Omental fat pad (tissue), 4 donors: ENCODE results near the gene PLPPR3. TPM values are rescaled to one million over a fixed set of nuclear protein-coding genes. Genes with fewer than 3 reads are reported as not detected.

ENCODE experiments used
- ATAC-seq: fragments of 150-250 bp; one replicate; pipeline ENCODE4 v1.9.1; 2016; ENCODE audit warnings: mild to moderate bottlenecking, moderate library complexity; ENCODE audit not compliant: low FRiP score
- DNase-seq: peaks from one replicate; pipeline ENCODE4 v3.0.0-alpha.2; 2019; ENCODE audit warnings: low spot score
- total RNA-seq, 4 donors: library from RNA; depleted of rRNA; stranded (reverse); fragments of >200 nt; gene quantifications; one replicate each; pipeline ENCODE4 v1.1.0, GENCODE V29; 2016
- TF ChIP-seq, protein P1 (sequence below), 3 donors: fragments of 450-650 bp; IDR thresholded peaks; one replicate each; pipeline ENCODE4 v1.5.1; 2016 to 2017; ENCODE audit warnings: antibody characterized with exemption in 3 of 3, mild to moderate bottlenecking in 3 of 3, moderate library complexity in 2 of 3

The PLPPR3 gene
- total RNA-seq, 4 donors from 2014 or later = not detected

DNA sequence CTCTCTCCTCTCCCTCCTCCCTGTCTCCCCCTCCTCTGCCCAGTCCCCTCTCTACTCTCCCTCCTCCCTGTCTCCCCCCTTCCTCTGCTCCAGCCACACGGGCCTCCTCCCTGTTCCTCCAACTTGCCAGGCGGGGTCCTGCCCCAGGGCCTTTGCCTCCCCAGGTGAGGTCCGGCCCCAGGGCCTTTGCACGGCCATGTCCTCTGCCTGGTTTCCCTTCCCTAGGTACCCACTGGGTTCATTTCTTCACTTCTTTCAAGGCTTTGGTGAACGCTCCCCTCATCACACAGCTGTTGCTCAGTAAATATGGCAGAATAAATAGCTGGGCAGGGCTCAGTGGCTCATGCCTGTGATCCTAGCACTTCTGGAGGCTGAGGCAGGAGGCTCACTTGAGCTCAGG is 49.7 kb downstream of the PLPPR3 start:
- DNase-seq (no peak), ATAC-seq (no peak)
- TF ChIP-seq, protein P1, sequence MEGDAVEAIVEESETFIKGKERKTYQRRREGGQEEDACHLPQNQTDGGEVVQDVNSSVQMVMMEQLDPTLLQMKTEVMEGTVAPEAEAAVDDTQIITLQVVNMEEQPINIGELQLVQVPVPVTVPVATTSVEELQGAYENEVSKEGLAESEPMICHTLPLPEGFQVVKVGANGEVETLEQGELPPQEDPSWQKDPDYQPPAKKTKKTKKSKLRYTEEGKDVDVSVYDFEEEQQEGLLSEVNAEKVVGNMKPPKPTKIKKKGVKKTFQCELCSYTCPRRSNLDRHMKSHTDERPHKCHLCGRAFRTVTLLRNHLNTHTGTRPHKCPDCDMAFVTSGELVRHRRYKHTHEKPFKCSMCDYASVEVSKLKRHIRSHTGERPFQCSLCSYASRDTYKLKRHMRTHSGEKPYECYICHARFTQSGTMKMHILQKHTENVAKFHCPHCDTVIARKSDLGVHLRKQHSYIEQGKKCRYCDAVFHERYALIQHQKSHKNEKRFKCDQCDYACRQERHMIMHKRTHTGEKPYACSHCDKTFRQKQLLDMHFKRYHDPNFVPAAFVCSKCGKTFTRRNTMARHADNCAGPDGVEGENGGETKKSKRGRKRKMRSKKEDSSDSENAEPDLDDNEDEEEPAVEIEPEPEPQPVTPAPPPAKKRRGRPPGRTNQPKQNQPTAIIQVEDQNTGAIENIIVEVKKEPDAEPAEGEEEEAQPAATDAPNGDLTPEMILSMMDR (IDR thresholded peaks at IDR 0.05) = no peak

DNA sequence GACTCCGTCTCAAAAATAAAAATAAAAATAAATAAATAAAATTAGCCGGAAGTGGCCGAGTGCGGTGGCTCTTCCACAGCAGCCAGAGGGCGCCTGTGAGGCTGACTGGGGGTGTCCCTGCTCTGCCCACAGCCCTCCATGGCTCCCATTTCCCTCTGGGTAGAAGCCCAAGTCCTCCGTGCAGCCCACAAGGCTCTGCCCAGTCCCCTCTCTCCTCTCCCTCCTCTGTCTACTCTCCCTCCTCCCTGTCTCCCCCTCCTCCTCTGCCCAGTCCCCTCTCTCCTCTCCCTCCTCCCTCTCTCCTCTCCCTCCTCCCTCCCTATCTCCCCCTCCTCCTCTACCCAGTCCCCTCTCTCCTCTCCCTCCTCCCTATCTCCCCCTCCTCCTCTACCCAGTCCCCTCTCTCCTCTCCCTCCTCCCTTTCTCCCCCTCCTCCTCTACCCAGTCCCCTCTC is 50.4 kb downstream of the PLPPR3 start:
- TF ChIP-seq, protein P1 (IDR thresholded peaks at IDR 0.05) = no peak
- ATAC-seq = no peak
- DNase-seq = no peak

DNA sequence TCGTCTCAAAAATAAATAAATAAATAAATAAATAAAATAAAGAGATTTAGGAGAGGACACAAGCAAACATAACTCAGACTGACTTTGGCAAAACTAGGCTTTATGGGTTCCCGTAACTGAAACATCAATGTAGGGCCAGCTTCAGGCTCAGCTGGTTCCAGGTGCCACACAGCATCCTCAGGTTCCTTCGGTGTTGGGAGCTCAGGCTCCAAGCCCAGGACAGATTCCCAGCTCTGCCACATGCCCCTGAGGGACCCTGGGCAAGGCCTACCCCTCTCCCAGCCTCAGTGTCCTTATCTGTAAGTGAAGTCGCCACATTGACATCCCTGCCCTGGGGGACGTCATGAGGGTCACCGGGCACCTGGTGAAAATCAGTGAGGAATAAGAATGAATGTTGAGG is 52.1 kb downstream of the PLPPR3 start:
- DNase-seq (no peak), ATAC-seq (no peak)
- TF ChIP-seq, protein P1 (IDR thresholded peaks at IDR 0.05) = no peak

DNA sequence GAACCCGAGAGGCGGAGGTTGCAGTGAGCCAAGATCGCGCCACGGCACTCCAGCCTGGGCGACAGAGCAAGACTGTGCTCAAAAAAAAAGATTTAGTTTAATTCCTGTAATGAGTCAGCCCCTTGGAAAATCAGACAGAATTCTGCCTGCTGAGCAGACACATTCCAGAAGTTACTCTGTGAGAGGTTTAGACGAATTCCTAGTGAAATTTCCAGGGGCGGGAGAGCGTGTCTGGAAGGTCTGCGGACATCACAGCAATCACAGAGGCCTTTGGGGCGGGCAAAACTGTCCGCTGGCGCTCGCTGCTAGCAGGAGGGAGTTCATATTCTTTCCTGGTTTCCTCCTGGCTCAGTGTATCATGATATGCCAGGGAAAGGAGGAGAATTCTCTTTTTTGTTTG is 53.3 kb downstream of the PLPPR3 start:
- DNase-seq (no peak), ATAC-seq (peak; percentile 71)
- TF ChIP-seq, protein P1 (IDR thresholded peaks at IDR 0.05) = no peak

DNA sequence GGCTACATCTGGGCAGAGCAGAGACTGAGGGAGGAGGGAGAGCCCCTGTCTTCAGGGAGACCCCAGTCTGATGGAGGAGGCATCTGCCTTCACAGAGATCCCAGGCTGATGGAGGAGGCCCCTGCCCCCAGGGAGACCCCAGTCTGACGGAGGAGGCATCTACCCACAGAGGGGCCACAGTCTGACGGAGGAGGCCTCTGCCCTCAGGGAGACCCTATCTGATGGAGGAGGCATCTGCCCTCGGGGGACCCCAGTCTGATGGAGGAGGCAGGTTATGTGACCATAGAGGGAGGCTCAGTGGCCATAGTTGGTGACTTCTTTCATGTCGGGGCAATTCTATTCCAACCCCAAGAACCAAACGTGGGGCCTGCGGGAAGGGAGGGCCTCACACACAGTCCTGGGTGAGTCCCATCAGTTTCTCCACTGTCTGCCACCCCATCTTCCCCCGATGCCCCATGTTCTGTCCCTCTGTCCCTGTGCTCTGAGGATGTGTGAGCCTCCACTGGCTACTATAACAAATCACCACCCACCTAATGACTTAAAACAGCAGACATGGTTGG is 56.5 kb downstream of the PLPPR3 start:
- DNase-seq = no peak
- TF ChIP-seq, protein P1 (IDR thresholded peaks at IDR 0.05) = no peak
- ATAC-seq = no peak

DNA sequence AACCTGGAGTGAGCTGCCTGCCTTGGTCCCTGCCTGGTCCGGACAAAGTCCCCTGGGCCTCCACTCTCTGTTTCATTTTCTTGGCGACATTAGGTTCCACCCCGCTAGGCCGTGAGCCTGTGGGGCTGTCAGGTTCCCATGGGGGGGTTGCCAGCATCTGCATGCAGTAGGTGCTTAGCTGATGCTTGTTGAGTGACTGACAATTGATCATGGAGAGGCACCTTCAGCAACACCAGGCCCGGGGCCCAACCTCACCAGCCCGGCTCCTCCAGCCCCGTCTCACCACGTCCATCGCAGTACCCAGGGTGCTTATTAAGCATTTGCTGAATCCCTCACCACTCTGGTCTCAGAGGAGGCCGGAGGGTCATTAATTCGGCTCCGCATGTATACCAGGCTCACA is 57.5 kb downstream of the PLPPR3 start:
- no peak for ATAC-seq
- TF ChIP-seq, protein P1 (IDR thresholded peaks at IDR 0.05) = no peak

DNA sequence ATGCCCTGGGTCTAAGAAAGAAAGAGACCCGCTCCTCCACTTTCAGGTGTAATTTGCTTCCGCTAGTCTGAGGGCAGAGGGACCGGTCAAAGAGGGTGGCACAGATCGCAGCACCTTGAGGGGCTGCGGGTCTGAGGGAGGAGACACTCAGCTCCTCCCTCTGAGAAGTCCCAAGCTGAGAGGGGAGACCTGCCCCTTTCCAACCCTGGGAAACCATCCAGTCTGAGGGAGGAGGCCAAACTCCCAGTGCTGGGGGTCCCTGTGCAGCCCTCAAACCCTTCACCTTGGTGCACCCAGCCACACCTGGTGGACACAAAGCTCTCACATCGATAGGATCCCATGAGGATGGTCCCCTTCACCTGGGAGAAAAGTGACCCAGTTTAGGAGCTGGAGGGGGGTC is 57.9 kb downstream of the PLPPR3 start:
- DNase-seq (no peak), ATAC-seq (no peak)
- TF ChIP-seq, protein P1 (IDR thresholded peaks at IDR 0.05) = no peak

More for the DNA sequence above, 57.5 kb downstream of the PLPPR3 start:
- no peak for DNase-seq
